Stomach smooth muscle (tissue), 2 donors: ENCODE results near the gene LAMP1.
"Not testable (repeated sequence)": the region's sequence is repeated elsewhere in the genome, so short reads cannot be mapped to it uniquely, and the experiment has no call there.

Experiments used
- H3K27ac ChIP-seq: one replicate; pipeline ENCODE4 v1.7.0; 2013; ENCODE audit warnings: mild to moderate bottlenecking, low read length, inconsistent platforms
- H3K27me3 ChIP-seq, 2 donors: one replicate each; pipeline ENCODE4 v1.7.0; 2013; ENCODE audit warnings: low read length in 2 of 2; ENCODE audit not compliant: insufficient read depth in 2 of 2, control insufficient read depth in 1 of 2
- H3K36me3 ChIP-seq, 2 donors: one replicate each; pipeline ENCODE4 v1.7.0; 2013; ENCODE audit warnings: low read length in 2 of 2; ENCODE audit not compliant: control insufficient read depth in 2 of 2, insufficient read depth in 2 of 2
- H3K4me1 ChIP-seq: one replicate; pipeline ENCODE4 v1.7.0; 2013; ENCODE audit warnings: low read length; ENCODE audit not compliant: control insufficient read depth, insufficient read depth
- H3K4me3 ChIP-seq, 2 donors: one replicate each; pipeline ENCODE4 v1.7.0; 2013; ENCODE audit warnings: low read length in 2 of 2
- H3K9ac ChIP-seq, 2 donors: one replicate each; pipeline ENCODE4 v1.7.0; 2013; ENCODE audit warnings: low read length in 2 of 2, mild to moderate bottlenecking in 1 of 2
- H3K9me3 ChIP-seq, 2 donors: one replicate each; pipeline ENCODE4 v1.7.0; 2013; ENCODE audit warnings: low read length in 2 of 2; ENCODE audit not compliant: control insufficient read depth in 2 of 2
- donor health status: healthy.
- donor health status: Pancreatic carcinoma.

LAMP1 gene

GRCh38 chr13:113365971-113366588, 69.0 kb downstream of the LAMP1 start:
- Histone ChIP-seq H3K4me1 (peaks cover 14% of the 10 kb centered on the region), H3K27ac (no peak overlapping the region), H3K36me3 (no peaks in the 10 kb centered on the region), H3K4me3 (no peak overlapping the region), H3K27me3 (no peaks in the 10 kb centered on the region), H3K9ac (no peak overlapping the region), H3K9me3 (no peaks in the 10 kb centered on the region)

DNA sequence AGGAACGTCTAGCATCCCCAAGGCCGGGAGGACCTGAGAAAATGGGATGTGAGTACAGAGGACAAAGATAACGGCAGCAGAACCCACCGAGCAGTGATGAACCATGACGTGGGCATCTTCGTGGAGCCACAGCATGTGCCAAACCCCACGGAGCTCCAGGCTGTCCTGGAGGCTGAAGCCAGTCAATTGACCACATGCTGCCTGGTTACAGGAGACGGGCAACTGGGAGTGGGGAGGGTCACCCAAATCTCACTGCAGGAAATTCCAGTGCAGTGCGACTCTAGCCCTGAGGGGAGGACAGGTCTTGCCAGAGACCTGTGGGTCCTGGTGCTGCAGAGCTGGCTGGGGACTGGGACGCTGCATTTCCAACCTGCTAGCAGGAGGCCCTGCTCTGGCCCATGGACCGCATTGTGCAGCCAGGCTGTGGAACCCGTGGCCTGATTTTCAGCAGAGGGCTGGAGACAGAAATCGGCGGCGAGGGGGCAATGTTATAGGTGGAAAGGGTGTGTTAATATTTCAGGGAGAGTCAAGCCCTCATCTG, 70.1 kb downstream of the LAMP1 start:
- Histone ChIP-seq H3K9me3 (no peaks in the 10 kb centered on the region), H3K27me3 (no peaks in the 10 kb centered on the region), H3K36me3 (no peaks in the 10 kb centered on the region), H3K9ac (no peak overlapping the region), H3K4me1 (peaks cover 14% of the 10 kb centered on the region), H3K27ac (no peak overlapping the region), H3K4me3 (no peak overlapping the region)

DNA sequence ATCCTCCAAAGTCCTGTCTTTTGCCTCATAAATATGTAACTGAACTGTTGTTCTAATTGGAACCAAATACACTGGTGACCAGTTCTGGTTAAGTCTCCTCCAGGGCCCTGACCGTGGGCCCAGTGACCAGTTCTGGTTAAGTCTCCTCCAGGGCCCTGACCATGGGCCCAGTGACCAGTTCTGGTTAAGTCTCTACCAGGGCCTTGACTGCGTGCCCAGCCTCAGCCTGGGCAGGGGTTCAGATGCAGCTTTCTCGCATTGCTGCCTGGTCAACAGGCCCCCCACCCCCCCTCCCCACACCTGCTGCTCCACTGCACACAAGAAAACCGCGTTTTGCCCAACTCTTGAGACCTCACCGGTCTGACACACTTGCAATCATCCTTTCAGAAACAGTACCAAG, 70.7 kb downstream of the LAMP1 start:
- H3K4me1 ChIP-seq: peaks cover 11% of the 10 kb centered on the region
- no peak overlapping the region for H3K4me3 ChIP-seq
- no peak overlapping the region for H3K9ac ChIP-seq
- H3K9me3 ChIP-seq: no peaks in the 10 kb centered on the region
- H3K27ac ChIP-seq: no peak overlapping the region
- no peaks in the 10 kb centered on the region for H3K36me3 ChIP-seq
- no peaks in the 10 kb centered on the region for H3K27me3 ChIP-seq

DNA sequence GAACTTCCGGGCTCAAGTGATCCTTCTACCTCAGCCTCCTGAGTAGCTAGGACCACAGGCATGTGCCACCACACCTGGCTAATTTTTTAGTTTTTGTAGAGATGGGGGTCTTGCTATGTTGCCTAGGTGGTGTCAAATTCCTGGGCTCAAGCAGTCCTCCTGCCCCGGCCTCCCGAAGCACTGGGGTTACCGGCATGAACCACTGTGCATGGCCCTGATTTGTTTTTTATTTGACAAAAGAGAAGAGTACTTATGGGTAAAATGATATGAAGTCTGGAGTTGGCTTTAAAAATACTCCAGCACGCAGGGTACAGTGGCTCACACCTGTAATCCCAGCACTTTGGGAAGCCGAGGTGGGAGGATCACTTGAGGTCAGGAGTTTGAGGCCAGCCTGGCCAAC, 71.3 kb downstream of the LAMP1 start:
- H3K4me1 ChIP-seq, H3K27me3 ChIP-seq, H3K27ac ChIP-seq, H3K36me3 ChIP-seq, H3K4me3 ChIP-seq, H3K9ac ChIP-seq, H3K9me3 ChIP-seq: not testable (repeated sequence)

- Histone ChIP-seq H3K4me3 (no peak overlapping the region), H3K27me3 (no peaks in the 10 kb centered on the region), H3K4me1 (peaks cover 9% of the 10 kb centered on the region), H3K9ac (no peak overlapping the region), H3K27ac (no peak overlapping the region), H3K9me3 (no peaks in the 10 kb centered on the region), H3K36me3 (no peaks in the 10 kb centered on the region)
These were observed 72.2 kb downstream of the LAMP1 start for GRCh38 chr13:113369189-113369588.

- Histone ChIP-seq H3K36me3 (no peaks in the 10 kb centered on the region), H3K27ac (no peak overlapping the region), H3K9me3 (no peaks in the 10 kb centered on the region), H3K27me3 (peaks cover 0 to 2% of the 10 kb centered on the region in 2 donors), H3K4me1 (peaks cover 5% of the 10 kb centered on the region), H3K4me3 (no peak overlapping the region), H3K9ac (no peak overlapping the region)
These were observed 72.8 kb downstream of the LAMP1 start for GRCh38 chr13:113369881-113370280.

DNA sequence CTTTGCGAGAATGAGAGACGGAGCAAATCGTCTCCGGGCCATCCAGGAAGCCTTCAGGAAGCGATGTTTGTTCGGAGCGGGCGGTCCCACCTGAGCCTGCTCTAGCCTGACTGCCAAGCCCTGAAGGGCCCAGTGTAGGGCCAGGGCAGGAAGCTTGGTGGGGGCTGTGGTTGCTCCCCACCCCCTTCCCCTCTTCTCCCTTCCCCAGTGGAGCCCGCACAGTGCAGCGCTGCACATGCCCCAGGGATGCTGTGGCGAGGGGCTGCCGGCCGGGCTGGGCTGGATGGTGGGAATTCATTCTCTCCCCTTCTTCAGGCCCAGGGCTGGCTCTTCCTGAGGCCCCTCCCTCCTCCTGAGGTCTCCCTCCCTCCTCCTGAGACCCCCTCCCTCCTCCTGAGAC, 74.0 kb downstream of the LAMP1 start:
- H3K27me3 ChIP-seq: peaks cover 0 to 2% of the 10 kb centered on the region in 2 donors
- H3K9ac ChIP-seq: no peak overlapping the region
- no peaks in the 10 kb centered on the region for H3K9me3 ChIP-seq
- H3K36me3 ChIP-seq: no peaks in the 10 kb centered on the region
- H3K4me3 ChIP-seq: no peak overlapping the region
- no peak overlapping the region for H3K27ac ChIP-seq
- H3K4me1 ChIP-seq: no peaks in the 10 kb centered on the region

DNA sequence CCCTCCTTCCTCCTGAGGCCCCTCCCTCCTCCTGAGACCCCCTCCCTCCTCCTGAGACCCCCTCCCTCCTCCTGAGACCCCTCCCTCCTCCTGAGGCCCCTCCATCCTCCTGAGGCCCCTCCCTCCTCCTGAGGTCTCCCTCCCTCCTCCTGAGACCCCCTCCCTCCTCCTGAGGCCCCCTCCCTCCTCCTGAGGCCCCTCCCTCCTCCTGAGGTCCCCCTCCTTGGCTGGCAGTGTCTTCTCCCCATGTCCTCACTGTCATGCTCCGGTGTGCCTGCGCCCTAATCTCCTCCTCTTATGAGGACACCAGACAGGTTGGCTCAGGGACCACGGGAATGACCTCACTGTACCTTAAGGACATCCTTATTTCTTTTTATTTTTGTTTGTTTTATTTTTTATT, 74.7 kb downstream of the LAMP1 start:
- not testable (repeated sequence) for H3K9ac ChIP-seq, H3K4me3 ChIP-seq, H3K9me3 ChIP-seq, H3K27ac ChIP-seq, H3K36me3 ChIP-seq, H3K27me3 ChIP-seq, H3K4me1 ChIP-seq
